Stomach (tissue), 9 donors: Measurements from ENCODE around the gene UBLCP1. TPM values are rescaled to one million over a fixed set of nuclear protein-coding genes. Genes with fewer than 3 reads are reported as not detected.

Source experiments
- DNase-seq, 2 donors: peaks; one replicate each; pipeline versions ENCODE4 v3.0.0 to v3.0.0-alpha.2; 2013 to 2019
- H3K27ac ChIP-seq, 5 donors: fragments of 200-600 bp in 4 of 5; sonication (generic) in 4 of 5; one replicate each; pipeline ENCODE4 v1.5.1; 2013 to 2019; ENCODE audit warnings: mild to moderate bottlenecking in 1 of 5, moderate library complexity in 1 of 5
- H3K27me3 ChIP-seq, 3 donors: fragments of 200-600 bp; sonication (generic); one replicate each; pipeline ENCODE4 v1.5.1; 2017 to 2019; ENCODE audit warnings: mixed run types in 1 of 3
- H3K36me3 ChIP-seq, 4 donors: fragments of 200-600 bp; sonication (generic); 1 replicate in 3 of 4; 2 replicates in 1 of 4; pipeline ENCODE4 v1.5.1; 2016 to 2019
- H3K4me1 ChIP-seq, 4 donors: fragments of 200-600 bp; sonication (generic); one replicate each; pipeline ENCODE4 v1.5.1; 2016 to 2019
- H3K4me3 ChIP-seq, 4 donors: fragments of 200-600 bp; sonication (generic) in 3 of 4; one replicate each; pipeline ENCODE4 v1.5.1; 2016 to 2019; ENCODE audit warnings: mild to moderate bottlenecking in 1 of 4
- H3K9me3 ChIP-seq, 4 donors: fragments of 200-600 bp; sonication (generic); one replicate each; pipeline ENCODE4 v1.5.1; 2016 to 2019
- EP300 ChIP-seq: sonication (generic); formaldehyde crosslinking; IDR thresholded peaks from one replicate; pipeline ENCODE4 v1.6.1; 2017; ENCODE audit warnings: antibody characterized with exemption
- POLR2A ChIP-seq, 4 donors: fragments of 450-650 bp; IDR thresholded peaks; one replicate each; pipeline ENCODE4 v1.6.1; 2016; ENCODE audit warnings: antibody characterized with exemption in 4 of 4, control low read depth in 2 of 4, mild to moderate bottlenecking in 1 of 4, moderate library complexity in 1 of 4
- POLR2AphosphoS5 ChIP-seq, 3 donors: sonication (generic); formaldehyde crosslinking; IDR thresholded peaks; one replicate each; pipeline ENCODE4 v1.6.1; 2016; ENCODE audit warnings: antibody characterized with exemption in 3 of 3
- WGBS, 5 donors: extraction: QIAGEN DNeasy Blood & Tissue Kit in 3 of 5; methylation state at CpG; one replicate each; pipeline versions ENCODE4 v1.1.5 to v1.1.7; 2013 to 2018; 5-methylcytosine and 5-hydroxymethylcytosine counted together
- intact Hi-C: fragments of 100-400 bp; cut with DNase I; formaldehyde crosslinking; loops from one replicate; pipeline ENCODE4 v1.15.1; 2023; ENCODE audit warnings: low total_unique reads
- polyA plus RNA-seq, 3 donors: library from polyadenylated mRNA; stranded (reverse); fragments of 200-250 nt; gene quantifications; one replicate each; pipeline ENCODE4 v1.2.3, GENCODE V29; 2013
- total RNA-seq, 5 donors: library from RNA; depleted of rRNA; stranded (reverse); fragments of >200 nt; gene quantifications; one replicate each; pipeline versions ENCODE4 v1.1.0 to v1.2.3, GENCODE V29; 2014 to 2016
- TF ChIP-seq, protein P1 (sequence below), 7 experiments: fragments of 450-650 bp in 4 of 7; fragments of 200-600 bp in 3 of 7; sonication (generic) in 3 of 7; IDR thresholded peaks; one replicate each; pipeline ENCODE4 v1.5.1; 2016 to 2019; ENCODE audit warnings: antibody characterized with exemption in 7 of 7, control low read depth in 2 of 7, mild to moderate bottlenecking in 1 of 7
- donor health status: healthy with polysubstance abuse.
- donor health status: Bipolar disorder and iron deficiency.
- donor health status: healthy.

Gene UBLCP1
- total and polyA plus RNA-seq, 8 donors = 1.2 to 24.4 (median 16.7) TPM

GRCh38 chr5:159242656-159243055 lies 20.4 kb upstream of the UBLCP1 start:
- TF ChIP-seq EP300 (no peak), POLR2AphosphoS5 (IDR thresholded peaks at IDR 0.05) (no peak), POLR2A (IDR thresholded peaks at IDR 0.05) (no peak)
- TF ChIP-seq, protein P1, sequence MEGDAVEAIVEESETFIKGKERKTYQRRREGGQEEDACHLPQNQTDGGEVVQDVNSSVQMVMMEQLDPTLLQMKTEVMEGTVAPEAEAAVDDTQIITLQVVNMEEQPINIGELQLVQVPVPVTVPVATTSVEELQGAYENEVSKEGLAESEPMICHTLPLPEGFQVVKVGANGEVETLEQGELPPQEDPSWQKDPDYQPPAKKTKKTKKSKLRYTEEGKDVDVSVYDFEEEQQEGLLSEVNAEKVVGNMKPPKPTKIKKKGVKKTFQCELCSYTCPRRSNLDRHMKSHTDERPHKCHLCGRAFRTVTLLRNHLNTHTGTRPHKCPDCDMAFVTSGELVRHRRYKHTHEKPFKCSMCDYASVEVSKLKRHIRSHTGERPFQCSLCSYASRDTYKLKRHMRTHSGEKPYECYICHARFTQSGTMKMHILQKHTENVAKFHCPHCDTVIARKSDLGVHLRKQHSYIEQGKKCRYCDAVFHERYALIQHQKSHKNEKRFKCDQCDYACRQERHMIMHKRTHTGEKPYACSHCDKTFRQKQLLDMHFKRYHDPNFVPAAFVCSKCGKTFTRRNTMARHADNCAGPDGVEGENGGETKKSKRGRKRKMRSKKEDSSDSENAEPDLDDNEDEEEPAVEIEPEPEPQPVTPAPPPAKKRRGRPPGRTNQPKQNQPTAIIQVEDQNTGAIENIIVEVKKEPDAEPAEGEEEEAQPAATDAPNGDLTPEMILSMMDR (IDR thresholded peaks at IDR 0.05) = no peak
- no peaks in the 10 kb centered on the region for H3K9me3 ChIP-seq
- H3K4me1 ChIP-seq = no peaks in the 10 kb centered on the region
- no peak overlapping the region for H3K4me3 ChIP-seq
- 51 to 60% (median 53%) methylated on average over 4 of the region's 4 CpGs for WGBS, 5 donors
- H3K27ac ChIP-seq = no peak overlapping the region
- intact Hi-C loops = no loop called here
- no peak for DNase-seq
- no peaks in the 10 kb centered on the region for H3K36me3 ChIP-seq
- H3K27me3 ChIP-seq = peaks cover 0 to 10% (median 0%) of the 10 kb centered on the region in 3 donors

DNA sequence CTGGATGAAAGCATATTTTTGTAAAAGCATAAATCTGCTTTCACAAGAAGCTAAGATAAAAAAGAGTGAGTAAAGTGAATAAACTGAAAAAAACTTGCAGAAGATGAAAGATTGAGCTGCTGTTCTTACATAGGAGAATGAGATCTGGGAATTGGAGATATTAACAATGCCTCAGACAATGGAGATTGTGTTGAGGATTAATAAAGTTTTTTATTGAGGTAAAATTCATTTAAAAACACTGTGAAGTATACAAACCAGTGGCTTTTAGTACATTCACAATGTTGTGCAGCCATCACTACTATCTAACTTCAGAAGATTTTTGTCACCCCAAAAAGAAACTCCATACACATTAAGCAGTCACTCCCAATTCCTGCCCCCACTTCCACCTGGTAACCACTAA lies 19.7 kb upstream of the UBLCP1 start:
- no peak for TF ChIP-seq EP300
- no peak for TF ChIP-seq POLR2AphosphoS5 (IDR thresholded peaks at IDR 0.05)
- TF ChIP-seq POLR2A (IDR thresholded peaks at IDR 0.05) = no peak
- TF ChIP-seq, protein P1 (IDR thresholded peaks at IDR 0.05) = no peak
- intact Hi-C loops = no loop called here
- H3K27me3 ChIP-seq = peaks cover 0 to 10% (median 0%) of the 10 kb centered on the region in 3 donors
- no peak overlapping the region for H3K27ac ChIP-seq
- no peak overlapping the region for H3K4me3 ChIP-seq
- H3K4me1 ChIP-seq = no peaks in the 10 kb centered on the region
- H3K9me3 ChIP-seq = no peaks in the 10 kb centered on the region
- no peaks in the 10 kb centered on the region for H3K36me3 ChIP-seq
- no peak for DNase-seq

DNA sequence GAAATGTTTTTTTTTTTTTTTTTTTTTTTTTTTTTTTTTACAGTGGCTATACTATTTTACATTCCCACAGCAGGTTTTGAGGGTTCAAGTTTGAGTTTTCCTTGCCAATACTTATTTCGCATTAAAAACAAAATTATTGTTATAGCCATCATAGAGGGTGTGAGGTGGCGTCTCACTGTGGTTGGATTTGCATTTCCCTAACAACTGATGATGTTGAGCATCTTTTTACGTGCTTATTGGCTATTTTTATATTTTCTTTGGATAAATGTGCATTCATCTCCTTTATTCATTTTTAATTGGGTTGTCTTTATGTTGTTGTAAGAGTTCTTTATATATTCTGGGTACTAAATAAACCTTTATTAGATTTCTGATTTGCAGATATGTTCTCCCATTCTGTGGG lies 18.9 kb upstream of the UBLCP1 start:
- Histone ChIP-seq H3K4me1 (no peaks in the 10 kb centered on the region), H3K36me3 (no peaks in the 10 kb centered on the region), H3K27me3 (peaks cover 0 to 10% (median 0%) of the 10 kb centered on the region in 3 donors), H3K27ac (no peak overlapping the region), H3K4me3 (no peak overlapping the region), H3K9me3 (no peaks in the 10 kb centered on the region)
- DNase-seq = no peak
- WGBS, 5 donors = 65 to 76% (median 75%) methylated on average over 3 of the region's 3 CpGs
- TF ChIP-seq POLR2A (IDR thresholded peaks at IDR 0.05) = no peak
- TF ChIP-seq, protein P1 (IDR thresholded peaks at IDR 0.05) = no peak
- TF ChIP-seq EP300 = no peak
- TF ChIP-seq POLR2AphosphoS5 (IDR thresholded peaks at IDR 0.05) = no peak
- intact Hi-C loops = no loop called here

GRCh38 chr5:159244890-159245289 lies 18.2 kb upstream of the UBLCP1 start:
- peaks cover 0 to 17% (median 0%) of the 10 kb centered on the region in 3 donors for H3K27me3 ChIP-seq
- no peak for TF ChIP-seq POLR2A (IDR thresholded peaks at IDR 0.05)
- TF ChIP-seq EP300 = no peak
- TF ChIP-seq, protein P1 (IDR thresholded peaks at IDR 0.05) = no peak
- no peak for TF ChIP-seq POLR2AphosphoS5 (IDR thresholded peaks at IDR 0.05)
- intact Hi-C loops = no loop called here
- H3K27ac ChIP-seq = no peak overlapping the region
- H3K36me3 ChIP-seq = no peaks in the 10 kb centered on the region
- H3K4me1 ChIP-seq = no peaks in the 10 kb centered on the region
- no peak overlapping the region for H3K4me3 ChIP-seq
- no peak for DNase-seq
- no peaks in the 10 kb centered on the region for H3K9me3 ChIP-seq
